ENCODE results near the gene RXRA. TPM values are rescaled to one million over a fixed set of nuclear protein-coding genes. Genes with fewer than 3 reads are reported as not detected.

The RXRA gene
- total RNA-seq, 1 experiment from 2014 or later = 29.9 TPM

DNA sequence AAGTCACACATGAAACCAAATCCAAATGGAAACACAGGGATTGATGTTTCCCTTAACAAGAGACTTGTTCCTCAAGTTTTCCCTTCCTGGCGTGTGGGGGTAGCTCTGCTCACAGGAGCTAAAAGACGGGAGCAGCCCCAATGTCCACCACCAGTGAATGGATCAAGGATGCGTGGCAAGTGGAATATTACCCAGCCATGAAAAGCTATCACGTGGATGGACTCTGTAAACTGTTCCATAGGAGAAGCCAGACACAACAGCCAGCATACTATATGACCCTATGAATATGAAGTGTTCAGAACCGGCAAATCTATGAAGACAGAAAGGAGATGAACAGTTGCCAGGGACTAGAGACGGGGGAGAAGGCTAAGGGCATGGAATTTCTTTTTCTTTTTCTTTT is 28.3 kb upstream of the RXRA start:
- H3K9ac ChIP-seq (ENCODE audit: extremely low read depth, insufficient read length, low read length) = no peak overlapping the region
- H3T11ph ChIP-seq (ENCODE audit: low read length) = no peak overlapping the region
- no peak overlapping the region for H3K4me2 ChIP-seq (ENCODE audit: insufficient read depth, insufficient read length, low read length)
- no peak for DNase-seq
- peaks cover 5% of the 10 kb centered on the region for H3K27me3 Mint-ChIP-seq (ENCODE audit: low read depth)
- H4K5ac ChIP-seq (ENCODE audit: insufficient read length, low read depth, low read length) = no peak overlapping the region
- H3K4ac ChIP-seq (ENCODE audit: low read depth, low read length) = no peak overlapping the region
- no peaks in the 10 kb centered on the region for H3K79me2 ChIP-seq (ENCODE audit: insufficient read depth, low read length)
- H4K8ac ChIP-seq (replicated peaks; ENCODE audit: insufficient read length, low read depth, low read length) = no peak overlapping the region
- no peaks in the 10 kb centered on the region for H3K4me1 ChIP-seq (ENCODE audit: insufficient read depth, low read length)
- TF ChIP-seq, protein P1, sequence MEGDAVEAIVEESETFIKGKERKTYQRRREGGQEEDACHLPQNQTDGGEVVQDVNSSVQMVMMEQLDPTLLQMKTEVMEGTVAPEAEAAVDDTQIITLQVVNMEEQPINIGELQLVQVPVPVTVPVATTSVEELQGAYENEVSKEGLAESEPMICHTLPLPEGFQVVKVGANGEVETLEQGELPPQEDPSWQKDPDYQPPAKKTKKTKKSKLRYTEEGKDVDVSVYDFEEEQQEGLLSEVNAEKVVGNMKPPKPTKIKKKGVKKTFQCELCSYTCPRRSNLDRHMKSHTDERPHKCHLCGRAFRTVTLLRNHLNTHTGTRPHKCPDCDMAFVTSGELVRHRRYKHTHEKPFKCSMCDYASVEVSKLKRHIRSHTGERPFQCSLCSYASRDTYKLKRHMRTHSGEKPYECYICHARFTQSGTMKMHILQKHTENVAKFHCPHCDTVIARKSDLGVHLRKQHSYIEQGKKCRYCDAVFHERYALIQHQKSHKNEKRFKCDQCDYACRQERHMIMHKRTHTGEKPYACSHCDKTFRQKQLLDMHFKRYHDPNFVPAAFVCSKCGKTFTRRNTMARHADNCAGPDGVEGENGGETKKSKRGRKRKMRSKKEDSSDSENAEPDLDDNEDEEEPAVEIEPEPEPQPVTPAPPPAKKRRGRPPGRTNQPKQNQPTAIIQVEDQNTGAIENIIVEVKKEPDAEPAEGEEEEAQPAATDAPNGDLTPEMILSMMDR (conservative IDR thresholded peaks at IDR 0.05) = no peak
- no peaks in the 10 kb centered on the region for H3K23me2 ChIP-seq (ENCODE audit: insufficient read length, low read depth, low read length, poor library complexity, severe bottlenecking)
- H3K18ac ChIP-seq (ENCODE audit: insufficient read length, low read depth, low read length) = no peak overlapping the region
- no peak overlapping the region for H2AK5ac ChIP-seq (ENCODE audit: insufficient read length, low read length)
- no peak overlapping the region for H2BK120ac ChIP-seq (ENCODE audit: low read depth, low read length, poor library complexity, severe bottlenecking)
- no peak overlapping the region for H2BK15ac ChIP-seq (ENCODE audit: low read depth, low read length)
- WGBS (ENCODE audit: extremely low coverage, insufficient read length, low lambda C conversion rate) = no CpG with 5 or more reads among the region's 6 CpGs
- H3K9me3 ChIP-seq (ENCODE audit: control insufficient read depth, low read depth, low read length) = no peaks in the 10 kb centered on the region
- H3K14ac ChIP-seq (ENCODE audit: insufficient read depth, low read length) = no peak overlapping the region
- no peak overlapping the region for H4K91ac ChIP-seq (ENCODE audit: insufficient read length, low read depth, low read length)
- H3K27ac Mint-ChIP-seq = no peak overlapping the region
- no peak overlapping the region for H2BK12ac ChIP-seq (ENCODE audit: insufficient read length, low read depth, low read length)
- H3K9me3 Mint-ChIP-seq = no peaks in the 10 kb centered on the region
- H3K56ac ChIP-seq (ENCODE audit: insufficient read length, low read depth, low read length) = no peak overlapping the region
- H3K27ac ChIP-seq (ENCODE audit: insufficient read length, low read depth, low read length) = no peak overlapping the region
- H3K27me3 ChIP-seq (ENCODE audit: insufficient read depth, low read length) = no peaks in the 10 kb centered on the region
- H3K4me3 Mint-ChIP-seq = no peak overlapping the region
- H3K36me3 Mint-ChIP-seq (ENCODE audit: insufficient read depth in 1 of 3, low read depth in 3 of 3) = no peaks in the 10 kb centered on the region
- no peak overlapping the region for H3K23ac ChIP-seq (ENCODE audit: insufficient read length, low read depth, low read length)
- no peak overlapping the region for H2AFZ ChIP-seq (ENCODE audit: low read length)
- no peak overlapping the region for H2BK20ac ChIP-seq (ENCODE audit: low read depth, low read length, poor library complexity, severe bottlenecking)
- H3K4me1 Mint-ChIP-seq = peaks cover 5 to 32% of the 10 kb centered on the region in 2 experiments
- H4K20me1 ChIP-seq (ENCODE audit: control insufficient read depth, insufficient read depth, insufficient read length) = no peaks in the 10 kb centered on the region
- H2BK5ac ChIP-seq (ENCODE audit: insufficient read length, low read length) = no peak overlapping the region
- H3K79me1 ChIP-seq (ENCODE audit: insufficient read depth, low read depth, low read length, poor library complexity, severe bottlenecking) = no peaks in the 10 kb centered on the region
